HepG2 (cell line): ENCODE results near the gene KRT79. TPM values are rescaled to one million over a fixed set of nuclear protein-coding genes. Genes with fewer than 3 reads are reported as not detected.

Experiments used
- ATAC-seq: fragments of 200-7000 bp; cut with Tn5 transposase; 3 replicates; pipeline ENCODE4 v1.9.1; 2020; ENCODE audit warnings: mild to moderate bottlenecking, moderate library complexity
- BruUV-seq: library from RNA; stranded (reverse); fragments of 400-500 nt; replicated peaks from 2 replicates; lab custom pipeline; 2021; lab: Mats Ljungman, UMichigan
- CTCF ChIA-PET: fragments of 300-600 bp; formaldehyde crosslinking; extraction: SDS; loops from one replicate; lab custom pipeline; 2021; ENCODE audit warnings: low total read pairs, inconsistent platforms, low intra/inter-chr PET ratio; lab: Yijun Ruan, JAX
- POLR2A ChIA-PET: fragments of 350-600 bp; sonication (Branson Sonifier 250); formaldehyde crosslinking; loops from one replicate; lab custom pipeline; 2020; ENCODE audit warnings: antibody characterized with exemption, inconsistent platforms; lab: Yijun Ruan, JAX
- DNase-seq: peaks from one replicate; pipeline ENCODE4 v3.0.0-alpha.2; 2015; ENCODE audit warnings: low spot score
- FAIRE-seq: peaks from 3 replicates; lab custom pipeline; 2011; peaks lifted over from hg19 to GRCh38; lab: Jason Lieb, UNC
- H2AFZ ChIP-seq: one replicate; pipeline ENCODE4 v1.6.1; 2011; ENCODE audit warnings: low read length, inconsistent platforms
- H3K27ac ChIP-seq: fragments of 300-600 bp; 3 replicates; pipeline ENCODE4 v1.8.0; 2011; ENCODE audit warnings: mixed run types, mild to moderate bottlenecking, mixed read lengths, low read length, inconsistent platforms; ENCODE audit not compliant: insufficient read depth; ENCODE audit errors: extremely low read length
- H3K27me3 ChIP-seq, 2 experiments: fragments of 200-600 bp in 1 of 2; 2 replicates in 1 of 2; 3 replicates in 1 of 2; pipeline versions ENCODE4 v1.6.0 to v1.8.0; 2011; ENCODE audit warnings: low read length in 2 of 2, mild to moderate bottlenecking in 2 of 2, moderate library complexity in 2 of 2, inconsistent platforms in 1 of 2; ENCODE audit not compliant: insufficient read depth in 2 of 2, control insufficient read depth in 1 of 2
- H3K36me3 ChIP-seq, 2 experiments: fragments of 200-600 bp in 1 of 2; replicated peaks in 1 of 2; 2 replicates in 1 of 2; 3 replicates in 1 of 2; pipeline versions ENCODE4 v1.5.1 to v1.8.0; 2011; ENCODE audit warnings: low read length in 2 of 2, inconsistent platforms in 1 of 2; ENCODE audit not compliant: insufficient read depth in 2 of 2, control insufficient read depth in 1 of 2
- H3K4me1 ChIP-seq: 2 replicates; pipeline ENCODE4 v1.5.1; 2012; ENCODE audit warnings: low read length, inconsistent platforms; ENCODE audit not compliant: insufficient read depth
- H3K4me2 ChIP-seq: 2 replicates; pipeline ENCODE4 v1.6.0; 2011; ENCODE audit warnings: low read depth, low read length, inconsistent platforms
- H3K4me3 ChIP-seq, 3 experiments: fragments of 200-600 bp in 1 of 3; sonication (generic), shearing (Covaris generic) in 1 of 3; replicated peaks in 1 of 3; 2 replicates each; pipeline ENCODE4 v1.5.1; 2011 to 2016; ENCODE audit warnings: low read length in 3 of 3, inconsistent platforms in 2 of 3, low read depth in 2 of 3, mild to moderate bottlenecking in 2 of 3, control low read depth in 1 of 3, mixed read lengths in 1 of 3; ENCODE audit not compliant: insufficient read depth in 1 of 3
- H3K79me2 ChIP-seq: one replicate; pipeline ENCODE4 v1.6.1; 2011; ENCODE audit warnings: low read length, inconsistent platforms; ENCODE audit not compliant: insufficient read depth
- H3K9ac ChIP-seq: 2 replicates; pipeline ENCODE4 v1.6.0; 2011; ENCODE audit warnings: mild to moderate bottlenecking, low read depth, low read length, inconsistent platforms; ENCODE audit not compliant: insufficient read depth
- H3K9me3 ChIP-seq: 2 replicates; pipeline ENCODE4 v1.5.1; 2012; ENCODE audit warnings: mild to moderate bottlenecking, low read length
- H4K20me1 ChIP-seq: 2 replicates; pipeline ENCODE4 v1.6.0; 2011; ENCODE audit warnings: inconsistent platforms, mild to moderate bottlenecking, low read length, moderate library complexity; ENCODE audit not compliant: insufficient read depth
- ARNT2 ChIP-seq: sonication (generic); formaldehyde crosslinking; IDR thresholded peaks from 2 replicates; pipeline ENCODE4 v1.8.0; 2022; ENCODE audit warnings: mild to moderate bottlenecking, low read depth, missing genetic modification reagents, moderate library complexity
- IRX3 ChIP-seq: sonication (generic); formaldehyde crosslinking; IDR thresholded peaks from 2 replicates; pipeline ENCODE4 v1.8.1; 2023; ENCODE audit warnings: mild to moderate bottlenecking, low read depth, missing genetic modification reagents, borderline replicate concordance
- PAX8 ChIP-seq: sonication (generic); formaldehyde crosslinking; IDR thresholded peaks from 2 replicates; pipeline ENCODE4 v1.8.0; 2022; ENCODE audit warnings: mild to moderate bottlenecking, missing genetic modification reagents, borderline replicate concordance
- PTBP1 ChIP-seq: fragments of 200-400 bp; formaldehyde crosslinking; IDR thresholded peaks from 2 replicates; pipeline ENCODE4 v1.6.1; 2018; ENCODE audit warnings: low read length, low read depth; ENCODE audit not compliant: poor library complexity, severe bottlenecking
- ZFP36 ChIP-seq: fragments of 150-350 bp; IDR thresholded peaks from 2 replicates; pipeline ENCODE4 v1.6.1; 2018; ENCODE audit warnings: borderline replicate concordance, low read length, low read depth; ENCODE audit not compliant: partially characterized antibody
- ZNF333 ChIP-seq: sonication (generic); formaldehyde crosslinking; IDR thresholded peaks from 2 replicates; pipeline ENCODE4 v1.4.0; 2020; ENCODE audit warnings: mild to moderate bottlenecking, missing genetic modification reagents, borderline replicate concordance
- WGBS: methylation state at CpG from one replicate; pipeline ENCODE4 v1.1.6; 2017; ENCODE audit warnings: low lambda C conversion rate; 5-methylcytosine and 5-hydroxymethylcytosine counted together
- in situ Hi-C: cut with HindIII; loops from 2 replicates; pipeline ENCODE4 v1.10.0; 2017; ENCODE audit warnings: low pct_unique_long_range_greater_than_20kb; ENCODE audit not compliant: extremely low pct_ligation_motif_present
- intact Hi-C: fragments of 100-400 bp; cut with micrococcal nuclease; formaldehyde crosslinking; loops from one replicate; pipeline ENCODE4 v1.10.0; 2022; ENCODE audit not compliant: unreplicated experiment
- polyA plus RNA-seq, 8 experiments: library from polyadenylated mRNA; depleted of rRNA in 3 of 8; stranded (reverse) in 7 of 8; unstranded in 1 of 8; fragments of >200 nt; fragmentation: Illumina TruSeq in 4 of 8; extraction: Trizol in 4 of 8; gene quantifications; 2 replicates each; pipeline versions ENCODE4 v1.2.1 to v1.2.3, GENCODE V29; 2011 to 2016; ENCODE audit warnings: low read depth in 4 of 8, missing spikeins in 1 of 8, mixed read lengths in 1 of 8; ENCODE audit not compliant: insufficient read depth in 1 of 8
- total RNA-seq, 5 experiments: library from RNA; depleted of rRNA; stranded (reverse); fragments of >200 nt; fragmentation: Illumina TruSeq; extraction: Trizol; gene quantifications; 2 replicates each; pipeline ENCODE4 v1.2.3, GENCODE V29; 2016; ENCODE audit warnings: low read depth in 1 of 5
- TF ChIP-seq, protein P1 (sequence below): fragments of 450-650 bp; IDR thresholded peaks from 2 replicates; pipeline ENCODE4 v1.6.1; 2016
- TF ChIP-seq, protein P2 (sequence below): sonication (generic); formaldehyde crosslinking; conservative IDR thresholded peaks from 2 replicates; pipeline ENCODE4 v1.4.0; 2020; ENCODE audit warnings: missing genetic modification reagents

The KRT79 gene
- total and polyA plus RNA-seq, 2 of the 13 experiments (the other 11 are each of a cell fraction or from before 2014, with no cell fraction given), result 0.09 TPM; not detected in 1

DNA sequence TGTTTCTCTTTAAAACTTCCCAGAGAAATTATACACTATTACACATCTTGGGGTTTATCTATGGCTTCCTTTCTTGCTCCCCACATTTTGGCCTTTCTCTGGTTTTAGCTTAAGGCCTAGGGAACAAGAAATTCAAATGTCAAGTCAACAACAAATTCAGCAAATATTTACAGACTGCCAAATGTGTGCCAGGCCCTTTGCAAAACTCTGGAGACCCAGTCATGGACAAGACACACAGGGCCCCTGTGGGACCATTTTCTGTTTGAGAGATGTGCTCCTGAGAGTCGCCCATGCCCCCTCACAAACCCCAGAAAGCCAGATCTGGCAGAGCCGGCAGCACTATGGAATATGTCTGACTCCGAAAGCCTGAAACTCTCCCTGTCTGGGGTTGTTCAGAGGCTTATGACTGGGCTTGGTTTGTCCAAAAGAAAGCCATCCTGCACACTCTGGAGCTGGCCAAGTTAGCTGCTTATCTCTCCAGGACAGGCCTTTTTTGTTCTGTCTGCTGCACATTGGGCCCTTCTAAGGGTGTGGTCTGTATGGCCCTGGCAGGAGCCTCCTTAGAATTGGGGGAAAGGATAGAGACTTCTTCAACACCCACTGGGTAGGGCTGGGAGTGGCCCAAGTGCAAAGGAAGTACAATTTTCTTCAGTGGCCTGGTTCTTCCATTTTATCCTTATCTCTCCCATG, 37.1 kb downstream of the KRT79 start:
- no peaks in the 10 kb centered on the region for H3K9me3 ChIP-seq
- H3K4me3 ChIP-seq, result no peak overlapping the region
- H3K79me2 ChIP-seq, result no peaks in the 10 kb centered on the region
- no peak for DNase-seq
- CTCF ChIA-PET, result no interaction called here
- POLR2A ChIA-PET, result no interaction called here
- WGBS, result 0% methylated on average over 1 of the region's 3 CpGs
- no peaks in the 10 kb centered on the region for H4K20me1 ChIP-seq
- FAIRE-seq, result no peak
- H2AFZ ChIP-seq, result no peak overlapping the region
- BruUV-seq, result no TSS peak
- no peak overlapping the region for H3K4me2 ChIP-seq
- no peak overlapping the region for H3K9ac ChIP-seq
- TF ChIP-seq, protein P1, sequence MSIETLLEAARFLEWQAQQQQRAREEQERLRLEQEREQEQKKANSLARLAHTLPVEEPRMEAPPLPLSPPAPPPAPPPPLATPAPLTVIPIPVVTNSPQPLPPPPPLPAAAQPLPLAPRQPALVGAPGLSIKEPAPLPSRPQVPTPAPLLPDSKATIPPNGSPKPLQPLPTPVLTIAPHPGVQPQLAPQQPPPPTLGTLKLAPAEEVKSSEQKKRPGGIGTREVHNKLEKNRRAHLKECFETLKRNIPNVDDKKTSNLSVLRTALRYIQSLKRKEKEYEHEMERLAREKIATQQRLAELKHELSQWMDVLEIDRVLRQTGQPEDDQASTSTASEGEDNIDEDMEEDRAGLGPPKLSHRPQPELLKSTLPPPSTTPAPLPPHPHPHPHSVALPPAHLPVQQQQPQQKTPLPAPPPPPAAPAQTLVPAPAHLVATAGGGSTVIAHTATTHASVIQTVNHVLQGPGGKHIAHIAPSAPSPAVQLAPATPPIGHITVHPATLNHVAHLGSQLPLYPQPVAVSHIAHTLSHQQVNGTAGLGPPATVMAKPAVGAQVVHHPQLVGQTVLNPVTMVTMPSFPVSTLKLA, result no peak
- H3K27me3 ChIP-seq, result peaks cover 0 to 13% of the 10 kb centered on the region in 2 experiments; a peak in 3 of 5 replicates
- H3K36me3 ChIP-seq, result no peaks in the 10 kb centered on the region
- ATAC-seq, result no peak
- no peak overlapping the region for H3K27ac ChIP-seq
- in situ Hi-C loops (no loop called here), intact Hi-C loops (no loop called here)
- no peaks in the 10 kb centered on the region for H3K4me1 ChIP-seq

- Histone ChIP-seq H3K4me3 (no peak overlapping the region), H3K27ac (no peak overlapping the region), H3K9ac (no peak overlapping the region), H4K20me1 (no peaks in the 10 kb centered on the region), H3K4me1 (no peaks in the 10 kb centered on the region), H3K36me3 (no peaks in the 10 kb centered on the region), H2AFZ (no peak overlapping the region), H3K27me3 (peaks cover 0 to 18% of the 10 kb centered on the region in 2 experiments; a peak in 3 of 5 replicates), H3K4me2 (no peak overlapping the region), H3K9me3 (no peaks in the 10 kb centered on the region), H3K79me2 (no peaks in the 10 kb centered on the region)
- in situ Hi-C loops (no loop called here), intact Hi-C loops (no loop called here)
- no TSS peak for BruUV-seq
- no peak for FAIRE-seq
- WGBS, result 55% methylated on average over 2 of the region's 3 CpGs
- POLR2A ChIA-PET, result no interaction called here
- no peak for DNase-seq
- ATAC-seq, result no peak
- CTCF ChIA-PET, result no interaction called here
- no peak for TF ChIP-seq ZNF333 (CRISPR knock-in tag)
- TF ChIP-seq IRX3 (CRISPR knock-in tag), result no peak
- TF ChIP-seq, protein P2, sequence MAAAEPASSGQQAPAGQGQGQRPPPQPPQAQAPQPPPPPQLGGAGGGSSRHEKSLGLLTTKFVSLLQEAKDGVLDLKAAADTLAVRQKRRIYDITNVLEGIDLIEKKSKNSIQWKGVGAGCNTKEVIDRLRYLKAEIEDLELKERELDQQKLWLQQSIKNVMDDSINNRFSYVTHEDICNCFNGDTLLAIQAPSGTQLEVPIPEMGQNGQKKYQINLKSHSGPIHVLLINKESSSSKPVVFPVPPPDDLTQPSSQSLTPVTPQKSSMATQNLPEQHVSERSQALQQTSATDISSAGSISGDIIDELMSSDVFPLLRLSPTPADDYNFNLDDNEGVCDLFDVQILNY (CRISPR knock-in tag), result no peak
- TF ChIP-seq PTBP1, result no peak
- TF ChIP-seq ARNT2 (CRISPR knock-in tag), result no peak
- TF ChIP-seq ZFP36, result no peak
- TF ChIP-seq PAX8 (CRISPR knock-in tag), result no peak
These were observed 37.7 kb downstream of the KRT79 start for GRCh38 chr12:52796429-52796794.
